IPS-NIHi7 (cell line): ENCODE measurements around the gene LSMEM2.
"Not testable (repeated sequence)": the region's sequence is repeated elsewhere in the genome, so short reads cannot be mapped to it uniquely, and the experiment has no call there.

Experiments used
- DNase-seq: peaks from one replicate; pipeline ENCODE4 v3.0.0; 2012; ENCODE audit warnings: mixed read lengths; ENCODE audit errors: extremely low spot score

LSMEM2 gene

DNA sequence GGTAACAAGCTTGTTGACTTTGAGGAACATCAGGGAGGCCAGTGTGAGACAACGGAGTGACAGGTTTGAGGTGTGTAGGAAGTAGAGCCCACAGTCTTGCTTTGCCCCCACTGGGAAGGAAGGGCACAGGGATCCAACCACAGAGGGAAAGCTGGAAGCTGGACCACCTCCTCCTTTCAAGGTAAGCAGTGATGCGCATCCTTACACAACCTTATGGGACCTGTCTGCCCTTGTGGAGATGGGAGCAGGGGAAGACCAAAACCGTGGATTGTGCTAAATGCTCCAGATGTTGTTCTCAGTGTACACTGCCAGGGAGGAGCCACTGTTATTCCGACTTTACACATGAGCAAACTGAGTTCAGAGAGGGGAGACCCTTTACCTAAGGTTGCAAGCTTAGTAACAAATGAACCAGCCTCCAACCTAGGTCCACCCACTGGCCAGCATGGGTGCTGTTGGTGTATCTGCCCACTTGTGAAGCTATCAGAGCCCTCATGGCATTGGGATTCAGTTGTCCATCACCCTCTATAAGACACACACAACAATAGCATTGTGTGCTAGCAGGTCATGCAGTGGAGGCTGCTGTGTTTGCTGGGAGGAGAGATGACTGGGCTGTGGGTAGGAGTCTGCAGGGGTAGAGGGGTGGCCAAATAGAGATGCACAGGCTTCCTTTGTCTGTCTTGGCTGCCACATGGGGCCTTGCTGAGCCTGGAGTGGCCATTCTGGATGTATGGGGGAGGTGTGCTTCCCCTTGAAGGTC lies 586 bp upstream of the LSMEM2 start:
- DNase-seq = no peak

DNA sequence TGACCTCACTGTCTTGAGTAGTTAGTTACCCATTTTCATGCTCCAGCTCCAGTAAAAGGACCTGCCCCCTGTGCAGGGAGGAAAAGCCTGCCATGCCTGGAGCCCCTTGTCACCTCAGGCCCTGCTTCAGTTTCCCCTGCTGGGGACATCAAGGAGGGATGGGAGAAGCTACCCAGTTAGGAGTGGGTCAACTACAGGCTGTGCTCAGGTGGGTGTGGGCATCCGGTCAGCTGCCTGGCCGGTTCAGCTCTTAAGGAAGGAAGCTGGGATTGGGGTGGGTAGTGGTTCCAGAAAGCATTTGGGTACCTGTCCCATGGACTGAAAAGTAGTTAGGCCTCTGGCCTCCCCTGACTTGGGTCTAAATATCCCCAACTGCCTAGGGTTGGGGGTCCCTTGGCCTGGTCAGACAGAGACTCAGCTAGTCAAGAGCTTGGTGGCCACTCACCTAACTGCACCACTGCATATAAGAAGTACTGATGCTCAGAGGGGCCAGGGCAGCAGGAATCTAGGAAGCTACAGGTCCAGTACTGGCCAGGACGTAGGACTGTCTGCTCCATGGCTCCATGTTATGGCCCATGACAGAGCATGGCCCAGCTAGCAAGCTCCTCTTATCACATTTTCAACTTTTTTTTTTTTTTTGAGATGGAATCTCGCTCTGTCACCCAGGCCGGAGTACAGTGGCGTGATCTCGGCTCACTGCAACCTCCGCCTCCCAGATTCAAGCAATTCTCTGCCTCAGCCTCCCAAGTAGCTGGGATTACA lies 549 bp downstream of the LSMEM2 start:
- DNase-seq = no peak

DNA sequence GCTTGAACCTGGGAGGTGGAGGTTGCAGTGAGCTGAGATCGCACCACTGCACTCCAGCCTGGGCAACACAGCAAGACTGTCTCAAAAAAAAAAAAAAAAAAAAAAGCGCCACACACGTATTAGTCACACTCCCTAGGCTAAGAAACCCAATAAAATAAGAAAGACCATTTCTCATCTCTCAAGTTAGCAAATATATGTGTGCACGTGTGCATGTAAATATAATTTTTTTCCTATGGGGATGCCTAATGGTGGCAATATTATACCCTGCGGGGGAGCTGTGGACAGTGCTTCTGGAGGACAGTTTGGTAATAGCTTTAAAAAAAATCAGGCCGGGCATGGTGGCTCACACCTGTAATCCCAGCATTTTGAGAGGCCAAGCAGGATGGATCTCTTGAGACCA lies 5.2 kb downstream of the LSMEM2 start:
- not testable (repeated sequence) for DNase-seq

DNA sequence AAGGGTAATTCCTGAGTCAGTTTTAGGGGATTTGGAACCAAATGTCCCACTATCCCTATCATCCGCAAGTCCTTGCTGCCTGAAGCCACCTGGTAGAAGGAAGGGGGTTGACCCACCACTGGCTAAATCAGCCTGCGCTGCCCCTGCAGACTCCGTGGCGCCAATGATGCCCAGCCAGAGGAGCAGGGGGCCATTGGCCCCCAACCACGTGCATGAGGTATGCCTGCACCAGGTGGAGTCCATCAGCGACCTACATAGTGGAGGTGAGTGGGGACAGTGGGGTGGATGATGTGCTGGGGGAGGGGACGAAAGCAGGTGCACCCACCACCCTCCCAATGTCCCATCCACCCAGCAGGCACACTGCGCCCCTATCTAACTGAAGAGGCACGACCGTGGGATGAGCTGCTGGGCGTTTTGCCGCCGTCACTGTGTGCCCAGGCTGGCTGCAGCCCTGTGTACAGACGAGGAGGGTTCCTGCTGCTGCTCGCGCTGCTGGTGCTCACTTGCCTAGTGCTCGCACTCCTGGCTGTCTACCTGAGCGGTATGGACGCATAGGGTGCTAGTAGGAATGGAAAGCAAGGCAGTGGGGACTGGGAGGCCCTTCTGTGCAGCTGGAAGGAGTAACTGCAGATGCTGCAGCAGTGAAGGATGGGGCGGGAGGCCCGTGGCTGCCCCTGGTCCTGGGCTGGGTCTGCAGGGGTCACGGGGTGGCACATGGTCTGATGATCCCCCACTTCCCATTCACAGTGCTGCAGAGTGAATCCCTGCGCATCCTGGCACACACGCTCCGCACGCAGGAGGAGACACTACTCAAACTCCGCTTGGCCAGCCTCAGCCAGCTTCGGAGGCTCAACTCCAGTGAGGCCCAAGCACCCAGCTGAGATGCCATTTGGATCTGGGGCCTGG lies 7.7 kb downstream of the LSMEM2 start:
- no peak for DNase-seq

DNA sequence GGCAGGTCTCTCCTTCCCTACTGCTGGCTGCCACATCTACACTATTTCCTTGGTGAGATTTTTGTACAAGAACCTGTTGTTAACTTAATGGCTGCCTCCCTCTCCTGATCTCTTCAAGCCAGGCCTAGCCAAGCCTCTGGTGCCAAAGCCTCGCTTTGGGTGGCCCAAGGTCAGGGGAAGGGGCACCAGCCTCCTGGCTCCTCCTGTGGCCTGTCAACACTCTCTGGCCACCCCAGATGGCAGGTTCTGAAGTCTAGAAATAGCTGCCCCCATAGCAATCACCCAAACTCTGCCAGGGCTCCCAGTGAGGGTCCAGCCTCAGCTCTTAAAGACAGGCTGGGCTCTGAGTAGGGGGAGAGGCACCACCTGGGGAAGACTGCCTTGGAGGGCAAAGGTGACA lies 8.4 kb downstream of the LSMEM2 start:
- DNase-seq = no peak

DNA sequence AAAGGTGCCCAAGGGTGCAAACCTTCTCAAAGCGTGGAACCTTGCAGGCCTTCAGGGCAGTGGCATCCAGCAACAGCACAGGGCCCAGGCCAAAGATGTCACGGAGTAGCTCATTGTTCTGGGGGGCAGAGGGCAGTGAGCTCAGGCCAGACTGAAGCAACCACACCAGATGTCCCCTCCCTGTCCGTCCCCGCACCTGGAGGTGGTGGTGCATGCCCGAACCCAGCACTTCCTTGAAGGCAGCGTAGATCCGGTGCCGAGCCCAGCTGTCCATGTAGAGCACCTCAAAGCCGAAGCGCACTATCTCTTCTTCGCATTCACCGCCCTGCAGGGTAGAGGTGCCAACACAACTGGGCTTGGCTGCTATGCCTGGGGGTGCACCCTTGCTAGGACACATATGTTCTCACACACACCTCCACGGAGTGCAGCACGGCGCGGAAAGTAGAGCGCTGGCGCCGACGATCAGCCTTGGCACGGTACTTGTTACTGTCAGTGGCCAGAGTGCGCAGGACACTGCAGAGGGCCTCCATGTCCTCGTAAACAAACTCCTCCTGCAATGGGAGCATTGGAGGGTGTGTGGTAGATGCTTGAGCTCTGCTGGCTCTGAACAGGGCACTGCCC lies 9.6 kb downstream of the LSMEM2 start:
- no peak for DNase-seq

DNA sequence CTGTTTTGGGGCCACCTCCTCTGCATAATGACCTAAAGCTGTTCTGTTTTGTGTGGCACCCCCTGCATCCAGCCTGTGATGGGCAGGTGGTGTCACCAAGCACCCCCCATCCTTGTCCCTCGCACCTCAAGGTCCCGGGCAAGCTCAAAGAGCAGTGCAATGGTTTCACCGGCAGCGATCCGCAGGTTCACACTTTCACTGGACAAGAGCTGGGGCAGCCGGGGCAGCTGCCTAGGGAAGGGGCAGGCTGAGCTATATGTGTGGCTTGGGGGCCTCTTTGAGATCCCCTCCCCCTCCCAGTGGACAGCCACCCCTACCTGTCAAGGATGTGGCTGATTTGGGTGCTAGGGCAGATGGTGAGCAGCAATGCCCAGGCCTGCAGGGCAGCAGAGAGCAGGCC lies 10.2 kb downstream of the LSMEM2 start:
- DNase-seq = no peak

DNA sequence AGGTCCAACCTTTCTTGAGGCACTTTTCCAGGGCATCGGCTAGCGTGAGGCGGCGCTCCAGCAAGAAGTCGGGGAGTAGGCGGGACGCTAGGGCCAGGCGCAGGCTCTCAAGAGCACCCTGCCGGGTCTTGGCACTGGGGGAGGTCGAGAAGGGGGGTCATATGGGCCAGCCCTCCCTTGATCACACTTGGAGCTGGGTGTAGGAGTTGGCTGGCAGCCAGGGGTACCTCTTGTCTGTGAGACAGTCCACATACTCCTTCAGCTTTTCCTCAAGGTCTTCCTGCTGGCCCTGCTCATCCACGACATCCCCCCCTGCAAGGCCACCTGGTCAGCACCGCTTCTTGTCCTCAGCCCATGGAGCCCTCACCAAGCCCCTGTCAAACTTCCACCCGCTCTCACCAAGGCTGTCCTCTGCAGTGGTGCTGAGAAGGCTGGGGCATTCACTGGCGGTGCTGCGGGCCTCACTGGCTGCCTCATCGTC lies 11.3 kb downstream of the LSMEM2 start:
- DNase-seq = no peak

DNA sequence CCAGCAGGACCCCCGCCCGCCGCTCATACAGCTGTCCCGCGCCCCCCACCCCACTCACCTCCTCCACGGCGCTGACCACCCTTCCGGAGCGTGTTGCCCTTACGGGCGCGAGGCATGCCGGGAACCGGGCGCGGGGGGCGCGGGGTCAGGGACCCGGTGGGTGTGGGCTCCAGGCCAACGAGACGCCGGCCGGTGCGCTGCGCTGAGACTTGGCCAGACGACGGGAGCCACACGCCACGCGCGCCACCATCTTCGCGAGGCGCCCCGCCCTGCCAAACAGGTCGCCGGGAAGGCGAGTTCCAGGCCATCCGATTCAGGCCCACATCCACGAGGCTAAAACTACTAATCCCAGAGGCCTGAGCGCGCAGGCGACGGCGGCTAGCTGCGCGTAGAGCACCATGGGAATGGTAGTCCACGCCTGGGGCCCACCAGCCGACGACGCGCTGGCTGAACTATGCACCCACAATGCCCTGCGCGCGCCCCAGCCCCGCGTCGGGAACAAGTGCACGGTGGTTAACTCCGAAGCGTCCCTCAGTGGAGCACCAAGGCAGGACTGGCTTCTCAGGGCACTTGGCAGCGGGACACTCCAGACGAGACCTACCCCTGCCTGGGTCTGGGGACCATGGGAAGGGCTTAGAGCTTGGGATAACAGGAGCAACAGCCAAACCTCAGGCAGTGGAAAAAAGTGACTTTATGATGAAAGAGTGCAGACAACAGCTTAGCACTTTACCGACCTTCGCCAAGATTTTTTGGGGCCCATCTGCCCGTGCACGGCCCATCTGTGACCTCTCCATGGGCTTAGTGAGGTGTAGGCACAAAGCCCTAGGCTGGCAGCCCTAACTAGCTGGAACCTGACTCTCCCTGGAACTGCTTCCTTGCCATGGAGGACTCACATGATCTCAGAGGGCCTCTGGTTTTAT lies 13.5 kb downstream of the LSMEM2 start, which contains the start of gene IFRD2:
Gene IFRD2, minus strand, starts transcription at position 271 of the 920 bp plus-strand sequence. Its CDS starts 155 bp downstream, at position 116.
- peak; percentile 95 for DNase-seq

DNA sequence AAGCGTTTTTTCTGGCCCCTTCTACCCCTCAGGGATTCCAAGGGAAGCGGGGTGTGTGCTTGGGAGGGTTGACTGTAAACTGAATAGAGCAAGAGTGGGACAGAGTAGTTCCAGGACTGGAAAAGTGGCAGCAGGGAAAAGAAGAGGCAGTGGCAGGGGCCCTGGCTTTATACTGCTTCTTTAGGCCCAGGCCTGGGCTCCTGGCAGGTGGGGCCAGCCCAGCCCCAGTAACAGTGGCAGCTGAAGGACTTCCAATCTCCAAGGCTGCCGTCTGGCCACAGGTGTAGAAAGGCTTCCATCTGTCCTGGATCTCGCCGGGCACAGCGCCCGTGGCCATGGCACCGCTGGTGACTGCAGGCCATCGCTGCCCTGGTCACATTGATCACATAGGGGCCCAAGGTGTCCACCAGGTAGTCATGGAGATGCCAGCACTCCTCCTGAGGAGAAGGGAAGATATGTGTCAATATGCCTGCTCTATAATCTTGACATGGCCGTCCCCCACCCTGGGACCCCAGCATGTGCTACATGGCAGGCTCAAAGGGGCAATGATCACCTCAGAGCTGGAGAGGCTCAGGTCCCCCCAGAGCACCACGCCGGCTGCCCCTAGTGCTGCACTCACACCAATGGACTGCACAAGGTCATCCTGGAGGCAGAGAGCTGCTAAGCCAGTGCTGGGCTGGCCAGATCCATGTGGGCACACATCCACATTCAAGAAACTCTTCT lies 14.4 kb downstream of the LSMEM2 start:
- DNase-seq = no peak

DNA sequence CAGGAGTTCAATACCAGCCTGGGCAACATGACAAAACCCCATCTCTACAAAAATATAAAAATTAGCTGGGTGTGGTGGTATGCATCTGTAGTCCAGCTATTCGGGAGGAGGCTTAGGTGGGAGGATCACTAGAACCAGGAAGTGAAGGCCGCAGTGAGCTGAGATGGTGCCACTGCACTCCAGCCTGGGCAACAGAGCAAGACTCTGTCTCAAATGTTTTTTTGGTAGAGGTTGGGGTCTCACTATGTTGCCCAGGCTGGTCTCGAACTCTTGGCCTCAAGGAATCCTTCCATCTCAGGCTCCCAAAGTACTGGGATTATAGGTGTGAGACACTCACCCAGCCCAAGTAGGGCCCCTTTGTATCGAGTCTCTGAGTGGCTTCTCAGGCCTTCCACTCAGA lies 15.2 kb downstream of the LSMEM2 start:
- no peak for DNase-seq

DNA sequence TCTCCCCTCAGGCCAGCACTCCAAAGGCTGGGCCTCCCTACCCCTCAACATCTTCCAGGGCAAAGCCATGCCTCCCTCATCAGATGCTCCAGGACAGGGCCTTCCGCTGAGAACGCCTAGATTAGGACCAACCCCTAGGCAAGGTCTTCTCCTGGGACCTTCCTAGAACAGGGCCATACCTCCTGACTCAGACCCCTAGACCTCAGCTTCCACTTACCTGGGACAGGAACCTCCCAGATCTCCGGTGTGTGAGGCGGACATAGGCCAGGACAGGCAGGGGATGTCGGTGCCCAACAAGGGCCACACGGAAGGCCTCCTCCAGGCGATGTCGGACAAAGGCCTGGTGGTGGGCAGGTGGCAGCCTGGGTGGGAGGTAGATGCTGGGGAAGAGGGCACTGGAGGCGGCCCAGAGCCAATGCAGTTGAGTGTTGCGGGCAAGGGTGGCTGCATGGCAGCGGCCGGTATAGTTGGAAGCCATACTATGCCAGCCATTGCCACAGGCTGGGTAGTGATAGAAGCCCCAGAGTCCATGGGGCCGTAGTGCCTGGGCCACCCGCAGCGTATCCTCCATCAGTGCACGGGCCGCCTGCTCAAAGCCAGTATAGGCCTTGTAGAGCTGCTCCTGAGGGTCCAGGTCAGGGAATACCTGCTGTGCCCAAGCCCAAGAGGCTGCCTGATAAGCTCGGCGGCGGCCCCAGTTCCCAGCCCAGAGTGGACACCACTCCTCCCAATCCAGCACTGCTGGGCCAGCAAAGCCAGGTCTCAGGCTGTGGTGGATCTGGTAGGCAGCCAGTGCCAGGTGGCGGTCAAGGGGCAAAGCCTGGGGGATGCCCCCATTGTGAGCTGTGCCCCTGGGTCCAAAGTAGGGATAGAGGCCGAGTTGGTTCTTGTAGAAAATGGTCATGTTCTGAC lies 15.9 kb downstream of the LSMEM2 start:
- DNase-seq = no peak

DNA sequence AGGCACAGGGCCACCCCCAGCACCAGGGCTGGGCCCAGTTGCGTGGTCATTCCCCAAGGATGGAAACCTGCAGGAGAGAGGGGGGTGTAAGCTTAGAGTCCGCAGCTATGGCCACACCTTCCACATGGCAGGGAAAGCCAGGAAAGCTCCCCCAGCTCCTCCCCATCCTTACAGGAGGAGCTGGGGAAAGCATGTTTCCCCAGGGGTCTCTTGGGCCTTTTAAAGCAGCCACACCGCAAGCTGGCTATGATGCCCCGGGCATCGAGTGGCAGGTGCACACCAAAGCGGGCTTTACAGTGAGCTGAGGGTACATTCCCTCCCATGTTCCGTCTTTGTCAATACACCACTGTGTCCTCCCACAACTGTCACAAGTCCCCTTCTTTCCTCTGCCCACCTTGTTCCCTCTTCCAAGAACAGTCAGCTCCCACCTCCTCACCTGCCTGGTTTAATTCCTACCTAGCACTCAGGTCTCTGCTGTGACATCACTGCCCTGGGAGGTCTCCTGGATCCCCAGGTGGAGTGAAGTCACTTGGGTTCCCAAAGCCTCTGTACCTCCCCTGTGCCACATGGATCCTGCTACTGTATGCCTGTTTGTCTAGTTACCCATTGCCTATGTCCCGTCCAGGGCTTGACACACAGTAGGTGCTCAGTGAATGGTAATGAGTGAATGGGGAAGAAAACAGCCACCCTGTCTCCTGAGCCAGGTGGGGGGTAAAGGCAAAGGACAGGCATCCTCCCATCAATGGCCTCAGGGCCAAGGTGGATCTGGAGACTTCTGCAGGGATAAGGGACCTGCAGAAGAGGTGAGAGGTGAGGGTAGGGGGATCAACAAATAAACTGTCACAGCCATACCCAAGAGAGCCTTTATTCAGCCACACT lies 16.9 kb downstream of the LSMEM2 start:
- no peak for DNase-seq

DNA sequence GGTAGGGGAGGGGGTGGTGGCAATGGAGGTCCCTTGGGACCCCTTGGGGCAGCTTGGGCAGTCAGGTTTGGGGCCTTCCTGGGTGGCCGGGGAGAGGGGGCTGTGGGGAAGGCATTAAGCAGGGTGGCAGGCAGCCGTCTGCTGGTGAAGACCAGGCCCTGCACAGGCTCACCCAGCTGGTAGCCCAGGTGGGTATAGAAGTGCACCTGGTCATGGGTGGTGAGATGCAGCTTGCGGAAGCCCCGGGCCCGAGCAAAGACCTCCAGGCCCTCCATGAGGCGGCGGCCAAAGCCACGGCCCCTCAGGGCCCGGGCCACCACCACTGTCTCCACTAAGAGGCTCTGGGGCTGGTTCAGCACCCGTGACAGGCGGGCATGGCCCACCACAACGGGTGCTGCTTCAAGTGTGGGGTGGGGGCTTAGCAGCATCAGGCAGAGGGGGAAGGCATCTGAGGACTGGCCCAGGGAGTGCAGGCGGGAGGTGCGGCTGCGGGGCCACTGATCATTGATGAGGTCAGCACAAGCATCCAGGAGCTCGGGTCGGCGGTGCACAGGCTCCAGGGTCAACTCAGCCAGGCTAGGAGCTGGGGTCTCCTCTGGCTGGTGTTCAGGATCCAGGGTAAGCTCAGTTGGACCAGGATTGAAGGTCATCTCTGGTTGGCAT lies 18.0 kb downstream of the LSMEM2 start:
- DNase-seq = no peak

DNA sequence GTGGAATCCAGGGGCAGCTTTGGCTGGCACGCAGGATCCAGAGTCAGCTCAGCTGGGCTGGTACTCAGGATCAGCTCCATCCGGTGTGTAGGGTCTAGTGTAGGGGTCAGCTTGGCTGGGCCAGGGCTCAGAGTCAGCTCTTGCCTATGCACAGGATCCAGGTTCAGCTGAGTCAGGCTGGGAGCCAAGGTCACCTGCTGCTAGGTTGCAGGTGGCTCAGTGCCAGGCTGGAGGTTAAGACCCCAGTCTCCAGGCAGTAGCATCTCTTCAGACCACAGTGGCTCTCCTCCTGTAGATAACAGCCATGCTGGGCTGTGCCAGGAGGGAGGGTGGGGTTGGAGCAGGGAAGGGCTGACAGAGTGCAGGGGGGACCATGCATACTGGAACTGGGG lies 18.5 kb downstream of the LSMEM2 start:
- no peak for DNase-seq

DNA sequence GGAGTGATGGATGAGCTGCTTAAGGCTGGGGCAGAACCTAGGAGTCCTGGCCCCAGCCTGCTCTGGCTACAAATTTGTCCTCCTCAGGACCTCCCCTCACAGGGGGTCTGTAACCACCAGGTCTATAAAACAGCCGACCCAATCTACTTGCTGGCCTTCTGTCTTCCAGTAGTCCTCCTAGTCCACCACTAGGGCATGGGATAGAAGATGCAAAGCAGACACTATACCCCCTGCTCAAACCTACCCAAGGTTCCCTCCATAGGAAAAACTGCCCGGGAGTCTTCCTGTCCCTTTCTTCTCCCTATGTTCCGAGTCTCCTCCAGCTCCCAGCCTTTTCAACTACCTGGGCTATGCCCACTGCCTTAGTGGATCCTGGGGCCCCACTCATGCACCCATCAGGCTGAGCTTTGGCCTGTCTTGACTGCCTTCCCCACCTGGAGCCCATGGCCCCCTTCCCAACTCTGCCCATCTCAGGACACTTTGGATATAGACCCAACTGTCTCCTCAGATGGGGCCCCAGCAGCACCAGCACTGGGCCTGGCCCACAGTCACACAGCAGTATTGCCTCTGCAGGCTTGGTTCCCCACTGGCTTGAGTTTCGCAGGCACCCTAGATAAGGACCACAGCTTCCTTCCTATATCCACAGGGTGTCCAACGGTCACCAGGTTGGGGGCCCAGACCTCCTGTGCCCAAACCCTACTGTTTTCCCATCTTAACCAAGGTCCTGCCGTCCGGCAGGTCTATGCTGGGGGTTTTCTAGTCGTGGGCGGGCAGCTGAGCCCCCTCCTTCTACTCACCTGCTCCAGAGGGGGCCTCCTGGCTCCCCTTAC lies 19.2 kb downstream of the LSMEM2 start:
- no peak for DNase-seq
